SK-N-SH treated with all-trans-retinoic acid at 6 μM for 48 hours (cell line): Measurements from ENCODE around the gene DGUOK.

Experiments
- ATAC-seq: fragments of 200-7000 bp; cut with Tn5 transposase; 3 replicates; pipeline ENCODE4 v1.9.1; 2020; ENCODE audit warnings: mild to moderate bottlenecking, moderate library complexity
- ARNTL ChIP-seq: fragments of 450-650 bp; formaldehyde crosslinking; IDR thresholded peaks from 2 replicates; pipeline ENCODE4 v1.5.0; 2020; ENCODE audit warnings: low read depth, mild to moderate bottlenecking, moderate library complexity, borderline replicate concordance
- BACH2 ChIP-seq: fragments of 250-450 bp; sonication (Bioruptor Pico); IDR thresholded peaks from 2 replicates; pipeline ENCODE4 v1.9.0; 2021; ENCODE audit warnings: mild to moderate bottlenecking, borderline replicate concordance
- CSDC2 ChIP-seq: fragments of 250-450 bp; sonication (Bioruptor Pico); IDR thresholded peaks from 2 replicates; pipeline ENCODE4 v1.5.0; 2020; ENCODE audit warnings: mild to moderate bottlenecking, moderate library complexity
- ESRRG ChIP-seq: fragments of 250-450 bp; sonication (Bioruptor Pico); IDR thresholded peaks from 2 replicates; pipeline ENCODE4 v1.6.1; 2021; ENCODE audit warnings: mild to moderate bottlenecking
- ISL1 ChIP-seq: fragments of 250-450 bp; sonication (Bioruptor Pico); IDR thresholded peaks from 2 replicates; pipeline ENCODE4 v2.1.2; 2022; ENCODE audit warnings: mild to moderate bottlenecking, moderate library complexity
- OSR1 ChIP-seq: fragments of 250-450 bp; sonication (Bioruptor Pico); IDR thresholded peaks from 2 replicates; pipeline ENCODE4 v1.8.0; 2022; ENCODE audit warnings: moderate library complexity, mild to moderate bottlenecking, inconsistent platforms
- PPARA ChIP-seq: fragments of 250-450 bp; sonication (Bioruptor Pico); IDR thresholded peaks from 2 replicates; pipeline ENCODE4 v1.5.0; 2020; ENCODE audit warnings: mild to moderate bottlenecking, borderline replicate concordance
- RARB ChIP-seq: fragments of 250-450 bp; sonication (Bioruptor Pico); IDR thresholded peaks from 2 replicates; pipeline ENCODE4 v1.8.0; 2021; ENCODE audit warnings: mild to moderate bottlenecking, moderate library complexity
- SNAI2 ChIP-seq: fragments of 250-450 bp; sonication (Bioruptor Pico); IDR thresholded peaks from 2 replicates; pipeline ENCODE4 v1.5.0; 2020; ENCODE audit warnings: mild to moderate bottlenecking, moderate library complexity
- TCF4 ChIP-seq: fragments of 250-450 bp; sonication (Bioruptor Pico); IDR thresholded peaks from 2 replicates; pipeline ENCODE4 v1.8.0; 2021; ENCODE audit warnings: mild to moderate bottlenecking, moderate library complexity, borderline replicate concordance
- TOX ChIP-seq: fragments of 250-450 bp; sonication (Bioruptor Pico); IDR thresholded peaks from 2 replicates; pipeline ENCODE4 v1.8.0; 2021; ENCODE audit warnings: mild to moderate bottlenecking, moderate library complexity, borderline replicate concordance
- ZC3H10 ChIP-seq: fragments of 250-450 bp; sonication (Bioruptor Pico); IDR thresholded peaks from 2 replicates; pipeline ENCODE4 v1.5.1; 2021; ENCODE audit warnings: mild to moderate bottlenecking, moderate library complexity
- ZFP30 ChIP-seq: fragments of 450-650 bp; formaldehyde crosslinking; IDR thresholded peaks from 2 replicates; pipeline ENCODE4 v1.5.0; 2022; ENCODE audit warnings: mild to moderate bottlenecking, moderate library complexity
- ZNF565 ChIP-seq: fragments of 450-650 bp; formaldehyde crosslinking; conservative IDR thresholded peaks from 2 replicates; pipeline ENCODE4 v1.5.0; 2020; ENCODE audit warnings: low read depth, mild to moderate bottlenecking, moderate library complexity
- ZNF70 ChIP-seq: fragments of 450-650 bp; formaldehyde crosslinking; IDR thresholded peaks from 2 replicates; pipeline ENCODE4 v1.5.0; 2020; ENCODE audit warnings: mild to moderate bottlenecking, moderate library complexity
- ZNF8 ChIP-seq: fragments of 450-650 bp; formaldehyde crosslinking; IDR thresholded peaks from 2 replicates; pipeline ENCODE4 v1.5.0; 2020; ENCODE audit warnings: mild to moderate bottlenecking, moderate library complexity
- TF ChIP-seq, protein P1 (sequence below): fragments of 250-450 bp; sonication (Bioruptor Pico); IDR thresholded peaks from 2 replicates; pipeline ENCODE4 v1.5.1; 2020; ENCODE audit warnings: low read depth, mild to moderate bottlenecking, moderate library complexity
- TF ChIP-seq, protein P2 (sequence below): fragments of 250-450 bp; sonication (Bioruptor Pico); IDR thresholded peaks from 2 replicates; pipeline ENCODE4 v1.8.0; 2020; ENCODE audit warnings: mild to moderate bottlenecking, moderate library complexity, borderline replicate concordance
- TF ChIP-seq, protein P3 (sequence below): fragments of 250-450 bp; sonication (Bioruptor Pico); IDR thresholded peaks from 2 replicates; pipeline ENCODE4 v1.5.1; 2021; ENCODE audit warnings: mild to moderate bottlenecking, moderate library complexity
- TF ChIP-seq, protein P4 (sequence below): fragments of 250-450 bp; sonication (Bioruptor Pico); IDR thresholded peaks from 2 replicates; pipeline ENCODE4 v1.5.0; 2020; ENCODE audit warnings: mild to moderate bottlenecking, moderate library complexity

Gene DGUOK

DNA sequence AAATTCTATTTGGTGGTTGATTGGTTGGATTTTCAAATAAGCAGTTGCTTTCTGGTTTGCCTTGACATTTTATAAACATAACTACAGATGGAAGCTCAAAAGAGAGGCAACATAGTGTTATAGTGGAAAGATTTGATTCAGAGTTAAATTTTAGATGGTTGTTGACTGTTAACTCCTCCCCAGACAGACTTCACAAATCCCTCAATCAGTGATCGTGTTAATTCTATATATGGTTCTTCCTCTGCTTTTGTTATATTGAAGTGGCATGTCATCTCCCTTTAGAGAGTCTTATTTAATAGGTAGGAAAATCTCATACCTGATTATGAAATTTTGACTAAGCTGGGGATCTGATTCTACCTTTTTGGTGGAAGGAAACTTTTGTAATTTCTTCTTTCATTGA, 19.5 kb downstream of the DGUOK start:
- no peak for TF ChIP-seq TOX (CRISPR knock-in tag)
- TF ChIP-seq, all 23 proteins: peak for 0

DNA sequence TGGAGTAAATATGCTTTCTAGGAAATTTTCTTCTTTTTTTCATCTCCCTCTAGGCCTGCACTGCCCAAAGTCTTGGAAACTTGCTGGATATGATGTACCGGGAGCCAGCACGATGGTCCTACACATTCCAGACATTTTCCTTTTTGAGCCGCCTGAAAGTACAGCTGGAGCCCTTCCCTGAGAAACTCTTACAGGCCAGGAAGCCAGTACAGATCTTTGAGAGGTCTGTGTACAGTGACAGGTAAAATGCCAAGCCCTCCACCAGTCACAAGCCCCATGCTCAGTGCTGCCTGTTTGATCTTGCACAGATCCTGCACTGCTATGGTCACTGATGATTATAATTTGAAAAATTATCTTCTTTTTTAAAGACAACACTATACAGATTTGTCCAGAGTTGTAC, 20.0 kb downstream of the DGUOK start:
- ATAC-seq, result no peak
- TF ChIP-seq TCF4 (CRISPR knock-in tag) (no peak), OSR1 (CRISPR knock-in tag) (no peak), ISL1 (no peak), SNAI2 (CRISPR knock-in tag) (no peak), ZNF70 (CRISPR knock-in tag) (no peak), BACH2 (CRISPR knock-in tag) (no peak), ZFP30 (CRISPR knock-in tag) (no peak), TOX (CRISPR knock-in tag) (no peak), ESRRG (CRISPR knock-in tag) (no peak), CSDC2 (no peak), RARB (no peak), ARNTL (CRISPR knock-in tag) (no peak), PPARA (no peak), ZNF8 (CRISPR knock-in tag) (no peak), ZNF565 (no peak), ZC3H10 (CRISPR knock-in tag) (no peak)
- TF ChIP-seq, protein P1, sequence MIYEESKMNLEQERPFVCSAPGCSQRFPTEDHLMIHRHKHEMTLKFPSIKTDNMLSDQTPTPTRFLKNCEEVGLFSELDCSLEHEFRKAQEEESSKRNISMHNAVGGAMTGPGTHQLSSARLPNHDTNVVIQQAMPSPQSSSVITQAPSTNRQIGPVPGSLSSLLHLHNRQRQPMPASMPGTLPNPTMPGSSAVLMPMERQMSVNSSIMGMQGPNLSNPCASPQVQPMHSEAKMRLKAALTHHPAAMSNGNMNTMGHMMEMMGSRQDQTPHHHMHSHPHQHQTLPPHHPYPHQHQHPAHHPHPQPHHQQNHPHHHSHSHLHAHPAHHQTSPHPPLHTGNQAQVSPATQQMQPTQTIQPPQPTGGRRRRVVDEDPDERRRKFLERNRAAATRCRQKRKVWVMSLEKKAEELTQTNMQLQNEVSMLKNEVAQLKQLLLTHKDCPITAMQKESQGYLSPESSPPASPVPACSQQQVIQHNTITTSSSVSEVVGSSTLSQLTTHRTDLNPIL (CRISPR knock-in tag), result no peak
- TF ChIP-seq, protein P2, sequence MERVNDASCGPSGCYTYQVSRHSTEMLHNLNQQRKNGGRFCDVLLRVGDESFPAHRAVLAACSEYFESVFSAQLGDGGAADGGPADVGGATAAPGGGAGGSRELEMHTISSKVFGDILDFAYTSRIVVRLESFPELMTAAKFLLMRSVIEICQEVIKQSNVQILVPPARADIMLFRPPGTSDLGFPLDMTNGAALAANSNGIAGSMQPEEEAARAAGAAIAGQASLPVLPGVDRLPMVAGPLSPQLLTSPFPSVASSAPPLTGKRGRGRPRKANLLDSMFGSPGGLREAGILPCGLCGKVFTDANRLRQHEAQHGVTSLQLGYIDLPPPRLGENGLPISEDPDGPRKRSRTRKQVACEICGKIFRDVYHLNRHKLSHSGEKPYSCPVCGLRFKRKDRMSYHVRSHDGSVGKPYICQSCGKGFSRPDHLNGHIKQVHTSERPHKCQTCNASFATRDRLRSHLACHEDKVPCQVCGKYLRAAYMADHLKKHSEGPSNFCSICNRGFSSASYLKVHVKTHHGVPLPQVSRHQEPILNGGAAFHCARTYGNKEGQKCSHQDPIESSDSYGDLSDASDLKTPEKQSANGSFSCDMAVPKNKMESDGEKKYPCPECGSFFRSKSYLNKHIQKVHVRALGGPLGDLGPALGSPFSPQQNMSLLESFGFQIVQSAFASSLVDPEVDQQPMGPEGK, result no peak
- TF ChIP-seq, protein P3, sequence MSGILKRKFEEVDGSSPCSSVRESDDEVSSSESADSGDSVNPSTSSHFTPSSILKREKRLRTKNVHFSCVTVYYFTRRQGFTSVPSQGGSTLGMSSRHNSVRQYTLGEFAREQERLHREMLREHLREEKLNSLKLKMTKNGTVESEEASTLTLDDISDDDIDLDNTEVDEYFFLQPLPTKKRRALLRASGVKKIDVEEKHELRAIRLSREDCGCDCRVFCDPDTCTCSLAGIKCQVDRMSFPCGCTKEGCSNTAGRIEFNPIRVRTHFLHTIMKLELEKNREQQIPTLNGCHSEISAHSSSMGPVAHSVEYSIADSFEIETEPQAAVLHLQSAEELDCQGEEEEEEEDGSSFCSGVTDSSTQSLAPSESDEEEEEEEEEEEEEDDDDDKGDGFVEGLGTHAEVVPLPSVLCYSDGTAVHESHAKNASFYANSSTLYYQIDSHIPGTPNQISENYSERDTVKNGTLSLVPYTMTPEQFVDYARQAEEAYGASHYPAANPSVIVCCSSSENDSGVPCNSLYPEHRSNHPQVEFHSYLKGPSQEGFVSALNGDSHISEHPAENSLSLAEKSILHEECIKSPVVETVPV (CRISPR knock-in tag), result no peak

More for the DNA sequence above, 19.5 kb downstream of the DGUOK start:
- ATAC-seq, result no peak

DNA sequence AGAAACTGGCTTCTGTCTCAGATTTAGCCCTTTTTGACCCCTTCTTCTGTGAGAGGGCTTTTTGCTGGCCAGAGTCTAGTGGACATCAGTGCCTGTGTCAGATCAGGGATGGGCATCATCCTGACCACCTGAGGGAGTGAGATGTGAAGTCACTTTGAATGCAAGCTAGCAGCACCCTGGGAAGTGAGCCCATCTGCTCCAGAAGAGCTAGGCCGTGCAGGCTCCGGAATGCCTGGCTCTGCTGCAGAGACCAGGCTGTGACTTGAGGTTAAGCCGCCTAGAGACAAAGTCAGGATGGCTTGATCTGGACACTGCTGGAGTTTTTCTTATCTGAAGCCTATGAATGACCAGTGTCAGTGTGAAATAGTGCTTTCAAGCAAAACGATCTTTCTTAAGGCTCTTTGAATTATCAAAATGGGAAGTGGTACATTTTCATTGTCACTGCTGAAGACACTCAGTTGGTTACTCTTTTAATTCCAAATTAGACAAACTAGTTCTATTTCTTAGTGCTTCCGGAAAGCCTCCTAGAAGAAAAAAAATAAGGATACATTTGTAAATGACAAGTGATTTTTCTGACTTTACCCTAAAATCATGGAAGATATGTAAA, 20.8 kb downstream of the DGUOK start:
- TF ChIP-seq, protein P2, result no peak
- TF ChIP-seq ZFP30 (CRISPR knock-in tag), result no peak
- TF ChIP-seq, protein P4, sequence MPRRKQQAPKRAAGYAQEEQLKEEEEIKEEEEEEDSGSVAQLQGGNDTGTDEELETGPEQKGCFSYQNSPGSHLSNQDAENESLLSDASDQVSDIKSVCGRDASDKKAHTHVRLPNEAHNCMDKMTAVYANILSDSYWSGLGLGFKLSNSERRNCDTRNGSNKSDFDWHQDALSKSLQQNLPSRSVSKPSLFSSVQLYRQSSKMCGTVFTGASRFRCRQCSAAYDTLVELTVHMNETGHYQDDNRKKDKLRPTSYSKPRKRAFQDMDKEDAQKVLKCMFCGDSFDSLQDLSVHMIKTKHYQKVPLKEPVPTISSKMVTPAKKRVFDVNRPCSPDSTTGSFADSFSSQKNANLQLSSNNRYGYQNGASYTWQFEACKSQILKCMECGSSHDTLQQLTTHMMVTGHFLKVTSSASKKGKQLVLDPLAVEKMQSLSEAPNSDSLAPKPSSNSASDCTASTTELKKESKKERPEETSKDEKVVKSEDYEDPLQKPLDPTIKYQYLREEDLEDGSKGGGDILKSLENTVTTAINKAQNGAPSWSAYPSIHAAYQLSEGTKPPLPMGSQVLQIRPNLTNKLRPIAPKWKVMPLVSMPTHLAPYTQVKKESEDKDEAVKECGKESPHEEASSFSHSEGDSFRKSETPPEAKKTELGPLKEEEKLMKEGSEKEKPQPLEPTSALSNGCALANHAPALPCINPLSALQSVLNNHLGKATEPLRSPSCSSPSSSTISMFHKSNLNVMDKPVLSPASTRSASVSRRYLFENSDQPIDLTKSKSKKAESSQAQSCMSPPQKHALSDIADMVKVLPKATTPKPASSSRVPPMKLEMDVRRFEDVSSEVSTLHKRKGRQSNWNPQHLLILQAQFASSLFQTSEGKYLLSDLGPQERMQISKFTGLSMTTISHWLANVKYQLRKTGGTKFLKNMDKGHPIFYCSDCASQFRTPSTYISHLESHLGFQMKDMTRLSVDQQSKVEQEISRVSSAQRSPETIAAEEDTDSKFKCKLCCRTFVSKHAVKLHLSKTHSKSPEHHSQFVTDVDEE (CRISPR knock-in tag), result no peak
- no peak for TF ChIP-seq PPARA
- TF ChIP-seq BACH2 (CRISPR knock-in tag), result no peak
- no peak for TF ChIP-seq ARNTL (CRISPR knock-in tag)
- no peak for TF ChIP-seq ISL1
- no peak for TF ChIP-seq ESRRG (CRISPR knock-in tag)
- no peak for ATAC-seq
